HG02798 (cell line): Measurements from ENCODE around the gene ZNF529.
A peak's percentile ranks its signal among the peaks of the same experiment; 100 is the strongest.
"Not testable (repeated sequence)": the region's sequence is repeated elsewhere in the genome, so short reads cannot be mapped to it uniquely, and the experiment has no call there.

Experiments used
- ATAC-seq: cut with Tn5 transposase; IDR thresholded peaks from one replicate; pipeline ENCODE4 v1.9.1; 2021; ENCODE audit warnings: mild to moderate bottlenecking; ENCODE audit not compliant: unreplicated experiment, poor library complexity

Gene ZNF529

DNA sequence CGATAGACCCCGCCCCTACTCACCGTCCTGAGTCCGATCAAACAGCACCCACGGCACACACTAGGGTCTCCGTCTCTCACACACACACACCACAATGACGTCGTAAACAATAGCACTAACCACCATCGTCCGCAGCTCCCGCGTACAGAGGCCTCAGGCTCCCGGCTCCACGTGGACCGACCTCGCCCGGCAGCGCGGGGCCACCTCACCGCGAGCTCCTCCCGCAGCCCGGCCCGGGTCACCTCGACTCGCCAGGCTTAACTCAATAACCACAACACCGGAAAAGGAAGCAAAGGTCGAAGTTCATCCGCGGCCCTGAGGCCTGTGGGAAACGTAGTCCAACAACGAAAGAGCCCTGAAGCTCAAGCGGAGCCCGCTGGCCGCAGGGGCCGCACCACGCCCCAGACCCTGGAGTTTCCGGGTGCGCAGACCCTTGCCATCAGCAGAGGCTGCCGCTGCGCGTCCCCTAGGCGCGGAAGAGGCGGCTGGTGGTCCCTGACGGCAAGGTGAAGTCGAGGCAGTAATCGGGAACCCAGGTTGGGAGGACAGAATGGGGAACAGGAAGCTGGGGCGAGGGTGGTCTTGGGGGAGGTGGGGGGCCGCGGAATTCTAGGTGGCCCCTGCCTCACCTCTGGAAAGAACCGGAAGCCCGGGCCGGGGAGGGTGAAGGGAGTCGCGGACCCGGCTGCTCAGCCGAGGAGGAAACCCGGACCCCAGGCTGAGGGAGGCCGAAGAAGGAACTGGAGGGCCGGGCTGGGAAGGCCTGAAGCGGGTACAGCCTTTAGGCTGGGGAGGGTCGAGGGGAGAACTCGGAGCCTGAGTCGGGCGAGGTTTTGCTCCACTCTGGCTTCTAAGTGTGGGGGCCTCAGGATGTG lies at the start of gene ZNF529:
ZNF529 (minus strand) TSS at position 273 of the 875 bp plus-strand sequence. CDS start 946 bp downstream, outside the sequence.
- ATAC-seq = peak; percentile 91

- ATAC-seq = no peak
Measured at GRCh38 chr19:36605877-36606478, 32.9 kb upstream of the ZNF529 start.

GRCh38 chr19:36605101-36605876 lies 32.2 kb upstream of the ZNF529 start, which contains the start of gene ZNF382:
TSS of gene ZNF382 (plus strand) at chr19:36605313. CDS start at chr19:36609915, 4,602 bp downstream.
- ATAC-seq = peak; percentile 80

GRCh38 chr19:36604656-36605100 lies 31.6 kb upstream of the ZNF529 start:
- ATAC-seq = peak; percentile 83

DNA sequence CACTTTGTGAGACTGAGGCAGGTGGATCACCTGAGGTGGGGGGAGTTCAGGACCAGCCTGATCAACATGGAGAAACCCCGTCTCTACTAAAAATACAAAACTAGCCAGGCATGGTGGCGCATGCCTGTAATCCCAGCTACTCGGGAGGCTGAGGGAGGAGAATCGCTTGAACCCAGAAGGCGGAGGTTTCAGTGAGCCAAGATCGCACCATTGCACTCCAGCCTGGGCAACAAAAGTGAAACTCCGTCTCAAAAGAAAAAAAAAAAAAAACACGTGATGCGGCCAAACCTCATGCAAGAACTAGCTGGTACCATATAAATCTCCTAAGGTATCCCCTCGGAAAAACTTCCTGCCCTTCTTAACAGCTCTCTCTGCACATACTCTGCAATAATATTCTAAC lies 29.6 kb upstream of the ZNF529 start:
- ATAC-seq = not testable (repeated sequence)

DNA sequence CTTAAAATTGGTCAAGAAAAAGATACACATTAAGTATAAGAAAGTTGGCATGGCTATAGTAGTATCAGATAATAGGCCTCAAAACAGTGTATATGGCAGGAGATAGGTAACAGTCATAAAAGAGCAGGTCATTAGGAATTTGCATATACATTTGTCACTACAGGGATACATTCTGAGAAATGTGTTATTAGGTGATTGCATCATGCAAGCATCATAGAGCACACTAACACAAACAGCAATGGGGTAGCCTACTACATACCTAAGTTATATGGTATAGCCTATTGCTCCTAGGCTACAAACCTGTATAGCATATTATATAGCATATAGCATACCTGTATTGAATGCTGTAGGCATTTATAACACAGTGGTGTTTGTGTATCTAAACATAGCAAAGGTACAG lies 6.2 kb upstream of the ZNF529 start:
- ATAC-seq = no peak

DNA sequence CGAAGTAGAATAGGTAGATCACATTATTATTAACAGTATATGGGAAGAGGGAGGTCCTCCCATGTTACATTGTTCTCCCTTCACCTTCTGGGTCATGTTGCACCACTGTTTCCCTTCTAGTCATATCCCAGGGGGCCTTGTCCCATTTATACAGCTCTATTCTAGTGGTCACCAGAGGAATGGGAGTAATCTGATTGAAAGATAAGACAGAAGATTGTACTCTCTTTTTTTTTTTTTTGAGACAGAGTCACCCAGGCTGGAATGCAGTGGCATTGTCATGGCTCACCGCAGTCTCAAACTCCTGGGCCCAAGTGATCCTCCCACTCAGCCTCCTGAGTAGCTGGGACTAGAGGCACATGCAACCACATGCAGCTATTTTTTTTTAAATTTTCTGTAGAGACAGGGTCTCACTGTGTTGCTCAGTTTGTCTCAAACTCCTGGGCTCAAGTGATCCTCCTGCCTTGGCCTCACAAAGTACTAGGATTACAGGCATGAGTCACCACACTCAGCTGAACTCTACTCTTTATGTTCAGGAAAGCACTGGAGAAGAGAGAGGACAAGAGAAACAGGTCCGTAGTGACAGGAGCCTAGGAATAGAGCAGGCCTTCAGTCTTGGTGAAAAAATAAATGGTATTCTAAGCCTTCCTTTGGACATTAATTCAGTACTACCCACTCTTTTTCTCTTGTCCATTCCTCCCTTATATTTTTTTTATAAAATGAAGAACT lies 4.3 kb upstream of the ZNF529 start:
- ATAC-seq = no peak

- ATAC-seq = no peak
Measured at GRCh38 chr19:36574741-36575140, 1.6 kb upstream of the ZNF529 start.

DNA sequence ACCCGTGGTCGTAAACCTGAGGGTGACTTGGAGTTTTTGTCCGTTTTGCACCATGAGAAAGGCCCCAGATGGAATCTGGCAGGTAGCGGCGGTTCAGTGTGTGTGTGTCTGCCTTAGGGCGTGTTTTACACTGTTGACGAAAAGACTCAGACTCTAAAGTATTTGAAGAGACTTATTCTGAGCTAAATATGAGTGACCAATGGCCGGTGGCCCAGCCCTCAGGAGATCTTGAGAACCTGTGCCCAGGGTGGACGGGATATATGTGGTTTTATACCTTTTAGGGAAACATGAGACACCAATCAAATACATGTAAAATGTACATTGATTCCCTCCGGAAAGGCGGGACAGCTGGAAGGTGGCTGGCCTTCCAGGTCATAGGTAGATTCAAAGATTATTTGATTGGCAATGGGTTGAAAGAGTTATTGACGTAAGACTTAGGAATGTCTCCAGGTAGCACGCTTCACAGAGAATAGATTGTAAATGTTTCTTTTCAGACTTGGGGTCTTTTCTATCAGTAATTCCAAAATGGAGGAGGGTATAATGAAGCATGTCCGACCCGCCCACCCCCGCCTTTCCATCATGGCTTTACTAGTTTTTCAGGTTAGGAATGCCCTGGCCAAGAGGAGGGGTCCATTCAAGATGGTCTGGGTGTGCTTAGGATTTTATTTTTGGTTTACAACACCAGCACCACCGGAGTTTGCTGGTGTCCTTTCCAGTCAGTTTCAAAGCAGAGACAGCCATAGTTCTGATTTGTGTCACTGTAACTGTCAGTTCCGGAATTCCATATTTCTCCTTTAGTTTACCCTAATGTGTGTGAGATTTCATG lies 1.0 kb upstream of the ZNF529 start:
- no peak for ATAC-seq

GRCh38 chr19:36572593-36573019 lies 486 bp downstream of the ZNF529 start:
- ATAC-seq = no peak

DNA sequence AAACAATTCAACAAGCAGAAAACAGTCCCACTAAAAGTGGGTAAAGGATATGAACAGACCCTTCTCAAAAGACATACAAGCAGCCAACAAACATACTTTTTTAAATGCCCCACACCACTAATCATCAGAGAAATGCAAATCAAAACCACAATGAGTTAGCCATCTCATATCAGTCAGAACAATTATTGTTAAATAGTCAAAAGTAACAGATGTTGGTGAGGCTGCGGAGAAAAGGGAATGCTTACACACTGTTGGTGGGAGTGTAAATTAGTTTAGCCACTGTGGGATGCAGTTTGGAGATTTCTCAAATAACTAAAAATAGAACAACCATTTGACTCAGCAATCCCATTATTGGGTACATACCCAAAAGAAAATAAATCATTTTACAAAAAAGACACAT lies 8.7 kb downstream of the ZNF529 start:
- ATAC-seq = no peak

DNA sequence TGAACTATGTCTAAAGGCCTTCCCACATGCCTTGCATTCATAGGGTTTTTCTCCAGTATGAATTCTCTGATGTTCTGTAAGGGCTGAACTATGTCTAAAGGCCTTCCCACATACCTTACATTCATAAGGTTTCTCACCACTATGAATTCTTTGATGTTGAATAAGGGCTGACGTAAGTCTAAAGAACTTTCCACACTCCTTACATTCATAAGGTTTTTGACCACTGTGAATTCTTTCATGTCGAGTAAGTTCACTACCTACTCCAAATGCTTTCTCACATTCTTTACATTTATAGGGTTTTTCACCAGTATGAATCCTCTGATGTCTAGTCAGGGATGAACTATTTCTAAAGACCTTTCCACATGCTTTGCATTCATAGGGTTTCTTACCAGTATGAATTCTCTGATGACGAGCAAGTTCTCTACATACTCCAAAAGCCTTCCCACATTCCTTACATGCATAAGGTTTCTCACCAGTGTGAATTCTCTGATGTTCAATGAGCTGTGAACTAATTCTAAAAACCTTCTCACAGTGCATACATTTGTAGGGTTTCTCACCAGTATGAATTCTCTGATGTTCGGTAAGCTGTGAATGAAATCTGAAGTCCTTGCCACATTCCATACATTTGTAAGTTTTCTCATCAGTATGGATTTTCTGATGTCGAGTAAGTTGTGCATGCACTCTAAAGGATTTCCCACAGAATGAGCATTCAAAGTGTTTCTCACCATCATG lies 25.9 kb downstream of the ZNF529 start:
- no peak for ATAC-seq

DNA sequence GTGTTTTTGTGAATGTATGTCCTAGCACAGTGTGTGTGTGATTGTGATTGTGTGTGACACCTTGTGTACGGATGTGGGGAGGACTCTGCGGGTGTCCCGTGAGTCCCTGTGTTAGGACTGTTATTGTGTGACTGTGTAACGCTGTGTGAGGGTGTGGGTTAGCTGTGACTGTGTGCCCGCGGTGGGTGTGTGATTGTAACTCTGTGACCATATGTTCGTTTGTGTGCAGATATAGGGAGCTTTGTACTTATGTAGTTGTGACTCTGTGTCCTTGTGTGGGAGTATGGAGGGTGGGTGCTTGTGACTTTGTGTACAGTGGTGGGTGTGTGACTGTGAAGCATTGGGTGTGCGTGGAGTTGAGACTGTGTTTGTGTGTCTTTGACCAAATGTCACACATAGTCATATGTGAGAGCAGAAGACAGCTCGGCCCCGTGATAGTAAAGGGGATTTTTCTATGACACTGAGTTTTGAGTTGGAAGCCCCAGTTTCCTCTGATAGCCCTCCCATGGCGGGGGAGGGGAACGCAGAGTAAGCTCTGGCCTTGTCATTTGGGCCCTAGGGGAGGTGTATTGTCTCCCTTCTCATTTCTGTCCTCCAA lies 44.1 kb downstream of the ZNF529 start:
- peak; percentile 7 for ATAC-seq

DNA sequence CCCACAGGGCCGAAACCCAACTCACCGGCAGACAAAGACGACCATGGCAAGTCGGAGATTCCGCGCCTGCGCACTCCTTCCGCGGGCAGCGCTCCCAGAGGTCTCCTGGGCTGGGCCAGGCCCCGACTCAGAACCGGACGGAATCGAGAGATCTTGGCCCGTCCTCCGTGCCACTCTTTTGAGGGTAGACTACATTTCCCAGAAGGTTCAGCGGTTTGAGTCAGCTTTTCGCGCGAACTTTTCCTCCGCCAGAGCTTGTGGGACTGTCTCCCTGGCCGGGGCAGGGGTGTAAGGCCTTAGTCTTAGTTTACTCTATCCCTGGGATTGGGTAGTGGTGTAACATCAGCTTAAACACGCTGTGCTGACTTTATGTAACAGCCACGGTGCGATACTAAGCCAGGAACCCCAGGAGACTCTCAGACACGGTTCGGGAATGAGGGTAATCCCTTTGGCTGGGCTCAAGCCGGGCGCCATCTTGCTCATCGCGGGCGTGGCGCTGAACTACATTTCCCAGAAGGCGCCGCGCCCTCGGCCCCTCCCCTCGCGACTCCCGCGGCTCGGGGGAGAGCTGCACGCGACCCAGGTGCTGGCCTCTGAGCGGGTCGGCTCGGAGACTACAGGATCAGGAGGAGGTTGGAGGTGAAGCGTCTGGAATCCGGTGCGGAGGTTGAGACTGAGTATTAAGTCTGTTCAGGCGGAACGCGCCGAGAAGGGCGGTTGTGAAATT lies 44.7 kb downstream of the ZNF529 start, which contains the start of gene ZNF260:
ZNF260 (minus strand) TSS at position 78 of the 727 bp plus-strand sequence. CDS start 13,033 bp downstream, outside the sequence.
- peak; percentile 91 for ATAC-seq

DNA sequence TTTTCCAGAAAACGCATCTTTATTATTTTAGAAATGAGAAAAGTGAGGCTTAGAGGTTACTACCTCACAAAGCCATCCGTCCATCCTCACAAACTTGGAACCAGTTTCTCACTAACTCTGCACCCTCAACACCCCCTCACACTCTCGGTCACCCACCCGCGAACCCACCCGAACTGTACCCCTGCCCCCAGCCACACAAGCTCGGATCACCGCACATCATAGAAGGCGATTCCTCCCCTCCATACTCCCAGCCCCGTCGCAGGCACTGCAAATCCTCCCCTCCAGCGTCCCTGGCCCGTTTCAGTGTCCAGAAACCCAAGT lies 45.3 kb downstream of the ZNF529 start:
- ATAC-seq = no peak

DNA sequence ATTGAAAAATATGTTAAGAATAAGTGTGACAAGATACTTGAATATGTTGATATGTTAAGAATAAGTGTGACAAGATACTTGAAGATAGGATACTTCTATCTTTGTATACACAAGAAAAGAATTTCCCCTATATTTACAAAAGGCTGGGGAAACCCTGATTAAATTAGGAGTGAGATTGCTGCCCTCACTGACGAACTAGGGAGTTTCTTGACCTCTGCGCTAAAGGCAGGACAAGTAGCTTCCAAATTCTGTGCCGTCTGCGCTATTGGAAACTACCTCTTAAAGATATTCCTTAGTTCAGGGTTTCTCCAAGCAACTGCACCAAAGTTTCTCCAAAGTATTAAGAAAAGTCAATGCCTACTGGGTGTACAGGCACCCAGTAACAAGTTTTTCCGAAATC lies 45.8 kb downstream of the ZNF529 start:
- no peak for ATAC-seq

DNA sequence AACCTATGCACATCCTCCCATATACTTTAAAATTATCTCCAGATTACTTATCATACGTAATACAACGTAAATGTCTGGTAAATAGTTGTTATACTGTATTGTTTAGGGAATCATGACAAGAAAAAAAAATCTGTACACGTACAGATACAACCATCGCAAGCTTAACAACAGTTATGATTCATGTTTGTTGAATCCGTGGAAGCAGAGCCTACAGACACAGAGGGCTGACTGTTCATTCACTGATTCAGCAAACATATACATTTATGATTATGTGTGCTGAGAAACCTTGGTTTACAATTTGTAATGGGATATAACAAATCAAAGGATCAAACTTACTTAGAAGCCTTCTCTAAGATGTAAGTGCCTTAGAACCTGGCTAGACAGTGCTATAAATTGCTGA lies 46.5 kb downstream of the ZNF529 start:
- ATAC-seq = no peak

GRCh38 chr19:36524617-36525016 lies 48.5 kb downstream of the ZNF529 start:
- no peak for ATAC-seq
